Measurements from ENCODE around the gene COL4A3.

Gene COL4A3

DNA sequence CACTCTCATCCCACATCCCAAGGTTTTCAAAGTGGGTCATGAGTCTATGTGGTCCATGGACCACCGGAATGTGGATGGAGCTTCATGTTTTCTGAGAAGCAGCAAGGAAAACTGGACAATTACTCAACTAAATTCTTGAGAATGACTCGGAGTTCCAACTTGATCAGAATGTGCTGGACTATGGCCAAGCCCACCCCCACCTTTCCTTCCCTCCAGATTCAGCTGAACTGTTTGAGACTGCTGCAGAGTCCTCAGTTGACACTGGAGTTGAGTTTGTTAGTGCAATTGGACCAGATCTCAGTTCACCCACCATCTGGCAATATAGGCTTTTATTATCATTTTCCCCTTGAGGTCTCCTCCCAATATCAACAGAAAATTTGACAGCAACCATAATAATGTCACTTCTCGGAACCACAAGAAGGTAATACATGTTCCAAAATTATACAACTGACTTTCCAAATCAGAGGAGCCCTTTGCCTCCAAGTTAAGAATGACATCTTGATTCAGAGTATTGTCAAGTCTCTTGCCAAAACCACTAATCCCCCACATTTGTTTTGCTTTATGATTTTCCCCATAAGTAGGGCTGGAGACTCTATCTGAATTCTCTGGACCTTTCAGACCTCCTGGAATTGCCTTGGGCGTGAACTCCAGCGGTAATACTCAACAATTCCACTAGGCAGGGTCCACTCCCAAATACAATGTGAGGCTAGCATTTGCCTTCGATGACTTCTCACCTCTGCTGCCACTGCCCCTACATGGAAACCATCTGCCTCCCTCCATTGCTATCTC is 9.2 kb upstream of the COL4A3 start:
- Histone ChIP-seq H3K9ac (ENCODE audit: low read depth, low read length) (no peak overlapping the region), H3K27me3 (ENCODE audit: insufficient read depth, low read length, poor library complexity) (no peaks in the 10 kb centered on the region), H3K27ac (ENCODE audit: low read length) (no peak overlapping the region), H3K79me2 (ENCODE audit: insufficient read depth, low read length) (no peaks in the 10 kb centered on the region), H4K20me1 (ENCODE audit: insufficient read depth, low read length) (no peaks in the 10 kb centered on the region), H3K9me3 (ENCODE audit: insufficient read depth, low read length, severe bottlenecking) (no peaks in the 10 kb centered on the region), H3K36me3 (ENCODE audit: insufficient read depth, low read length) (no peaks in the 10 kb centered on the region), H3K4me3 (ENCODE audit: low read depth in 1 of 2, low read length in 2 of 2) (no peak overlapping the region), H3K4me1 (ENCODE audit: insufficient read depth, low read length) (no peaks in the 10 kb centered on the region), H2AFZ (ENCODE audit: low read depth, low read length) (no peak overlapping the region), H3K4me2 (ENCODE audit: insufficient read depth, low read length) (no peak overlapping the region)
- no peak for TF ChIP-seq EZH2 (IDR thresholded peaks at IDR 0.05; ENCODE audit: borderline replicate concordance, low read depth, low read length, severe bottlenecking)
- TF ChIP-seq, protein P1, sequence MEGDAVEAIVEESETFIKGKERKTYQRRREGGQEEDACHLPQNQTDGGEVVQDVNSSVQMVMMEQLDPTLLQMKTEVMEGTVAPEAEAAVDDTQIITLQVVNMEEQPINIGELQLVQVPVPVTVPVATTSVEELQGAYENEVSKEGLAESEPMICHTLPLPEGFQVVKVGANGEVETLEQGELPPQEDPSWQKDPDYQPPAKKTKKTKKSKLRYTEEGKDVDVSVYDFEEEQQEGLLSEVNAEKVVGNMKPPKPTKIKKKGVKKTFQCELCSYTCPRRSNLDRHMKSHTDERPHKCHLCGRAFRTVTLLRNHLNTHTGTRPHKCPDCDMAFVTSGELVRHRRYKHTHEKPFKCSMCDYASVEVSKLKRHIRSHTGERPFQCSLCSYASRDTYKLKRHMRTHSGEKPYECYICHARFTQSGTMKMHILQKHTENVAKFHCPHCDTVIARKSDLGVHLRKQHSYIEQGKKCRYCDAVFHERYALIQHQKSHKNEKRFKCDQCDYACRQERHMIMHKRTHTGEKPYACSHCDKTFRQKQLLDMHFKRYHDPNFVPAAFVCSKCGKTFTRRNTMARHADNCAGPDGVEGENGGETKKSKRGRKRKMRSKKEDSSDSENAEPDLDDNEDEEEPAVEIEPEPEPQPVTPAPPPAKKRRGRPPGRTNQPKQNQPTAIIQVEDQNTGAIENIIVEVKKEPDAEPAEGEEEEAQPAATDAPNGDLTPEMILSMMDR (IDR thresholded peaks at IDR 0.05; ENCODE audit: borderline replicate concordance, extremely low read depth, low read length, poor library complexity, severe bottlenecking), result no peak
- DNase-seq (no peak), ATAC-seq (ENCODE audit: insufficient read depth, low read depth) (no peak)

DNA sequence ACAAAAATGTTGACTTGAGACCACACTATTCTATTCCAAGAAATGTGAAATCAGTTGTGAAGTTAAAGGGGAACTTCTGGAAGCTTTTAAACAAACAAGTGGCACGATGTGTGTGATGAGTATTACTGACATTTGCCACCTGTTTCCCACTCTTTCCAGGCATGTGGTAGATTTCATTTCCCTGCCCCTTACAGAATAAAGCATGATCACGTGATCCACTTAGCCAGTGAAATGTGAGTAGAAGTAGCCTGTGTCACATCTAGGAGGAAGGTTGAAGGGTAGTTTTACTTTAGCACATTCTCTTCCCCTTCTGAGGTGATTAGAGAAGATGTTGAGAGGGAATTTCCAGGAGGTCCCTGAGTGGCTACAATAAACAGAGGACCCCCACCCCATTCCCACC is 4.3 kb upstream of the COL4A3 start:
- no peak overlapping the region for H2AFZ ChIP-seq (ENCODE audit: low read depth, low read length)
- DNase-seq (no peak), ATAC-seq (ENCODE audit: insufficient read depth, low read depth) (no peak)
- H3K9me3 ChIP-seq (ENCODE audit: insufficient read depth, low read length, severe bottlenecking), result no peaks in the 10 kb centered on the region
- H3K9ac ChIP-seq (ENCODE audit: low read depth, low read length), result no peak overlapping the region
- H3K27ac ChIP-seq (ENCODE audit: low read length), result no peak overlapping the region
- no peaks in the 10 kb centered on the region for H3K36me3 ChIP-seq (ENCODE audit: insufficient read depth, low read length)
- no peaks in the 10 kb centered on the region for H3K4me1 ChIP-seq (ENCODE audit: insufficient read depth, low read length)
- H3K4me2 ChIP-seq (ENCODE audit: insufficient read depth, low read length), result no peak overlapping the region
- no peaks in the 10 kb centered on the region for H3K27me3 ChIP-seq (ENCODE audit: insufficient read depth, low read length, poor library complexity)
- no peaks in the 10 kb centered on the region for H4K20me1 ChIP-seq (ENCODE audit: insufficient read depth, low read length)
- TF ChIP-seq EZH2 (IDR thresholded peaks at IDR 0.05; ENCODE audit: borderline replicate concordance, low read depth, low read length, severe bottlenecking), result no peak
- TF ChIP-seq, protein P1 (IDR thresholded peaks at IDR 0.05; ENCODE audit: borderline replicate concordance, extremely low read depth, low read length, poor library complexity, severe bottlenecking), result no peak
- no peaks in the 10 kb centered on the region for H3K79me2 ChIP-seq (ENCODE audit: insufficient read depth, low read length)
- H3K4me3 ChIP-seq (ENCODE audit: low read depth in 1 of 2, low read length in 2 of 2), result no peak overlapping the region

DNA sequence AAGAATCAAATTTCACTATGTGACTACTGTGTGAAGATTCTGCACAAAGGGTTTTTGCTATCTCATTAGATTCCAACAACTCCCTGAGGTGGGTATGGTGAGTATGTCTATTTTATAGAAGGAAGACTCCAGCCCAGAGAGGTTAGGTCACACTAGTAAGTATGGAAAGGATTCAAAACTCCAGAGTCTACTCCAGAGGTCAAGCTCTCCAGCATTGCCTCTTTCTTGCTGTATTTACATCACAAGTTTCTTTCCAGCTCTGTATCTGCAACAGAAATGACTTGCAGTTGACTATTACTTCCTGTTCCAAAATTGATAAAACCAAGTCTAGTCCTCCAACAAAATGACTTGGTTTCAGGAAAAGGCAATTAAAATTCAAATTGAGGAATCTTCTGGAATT is 2.5 kb upstream of the COL4A3 start:
- no peaks in the 10 kb centered on the region for H3K4me1 ChIP-seq (ENCODE audit: insufficient read depth, low read length)
- no peak overlapping the region for H3K4me2 ChIP-seq (ENCODE audit: insufficient read depth, low read length)
- no peak for DNase-seq
- no peak overlapping the region for H3K4me3 ChIP-seq (ENCODE audit: low read depth in 1 of 2, low read length in 2 of 2)
- H2AFZ ChIP-seq (ENCODE audit: low read depth, low read length), result no peak overlapping the region
- H3K9ac ChIP-seq (ENCODE audit: low read depth, low read length), result no peak overlapping the region
- no peaks in the 10 kb centered on the region for H3K9me3 ChIP-seq (ENCODE audit: insufficient read depth, low read length, severe bottlenecking)
- no peaks in the 10 kb centered on the region for H3K36me3 ChIP-seq (ENCODE audit: insufficient read depth, low read length)
- TF ChIP-seq EZH2 (IDR thresholded peaks at IDR 0.05; ENCODE audit: borderline replicate concordance, low read depth, low read length, severe bottlenecking), result no peak
- TF ChIP-seq, protein P1 (IDR thresholded peaks at IDR 0.05; ENCODE audit: borderline replicate concordance, extremely low read depth, low read length, poor library complexity, severe bottlenecking), result no peak
- no peak for ATAC-seq (ENCODE audit: insufficient read depth, low read depth)
- H3K27ac ChIP-seq (ENCODE audit: low read length), result no peak overlapping the region
- H3K27me3 ChIP-seq (ENCODE audit: insufficient read depth, low read length, poor library complexity), result no peaks in the 10 kb centered on the region
- H3K79me2 ChIP-seq (ENCODE audit: insufficient read depth, low read length), result no peaks in the 10 kb centered on the region
- no peaks in the 10 kb centered on the region for H4K20me1 ChIP-seq (ENCODE audit: insufficient read depth, low read length)

All from DND-41 (cell line).